Skeletal muscle cell (primary cell): ENCODE measurements around the gene BRMS1L.
"Not testable (repeated sequence)": the region's sequence is repeated elsewhere in the genome, so short reads cannot be mapped to it uniquely, and the experiment has no call there.

ENCODE experiments used
- DNase-seq: peaks from one replicate; pipeline ENCODE4 v3.0.0-alpha.2; 2010; ENCODE audit warnings: low read depth
- H3K4me3 ChIP-seq: 2 replicates; pipeline ENCODE4 v1.5.1; 2011; ENCODE audit warnings: low read depth, mild to moderate bottlenecking, control low read depth, low read length, moderate library complexity

Gene BRMS1L

DNA sequence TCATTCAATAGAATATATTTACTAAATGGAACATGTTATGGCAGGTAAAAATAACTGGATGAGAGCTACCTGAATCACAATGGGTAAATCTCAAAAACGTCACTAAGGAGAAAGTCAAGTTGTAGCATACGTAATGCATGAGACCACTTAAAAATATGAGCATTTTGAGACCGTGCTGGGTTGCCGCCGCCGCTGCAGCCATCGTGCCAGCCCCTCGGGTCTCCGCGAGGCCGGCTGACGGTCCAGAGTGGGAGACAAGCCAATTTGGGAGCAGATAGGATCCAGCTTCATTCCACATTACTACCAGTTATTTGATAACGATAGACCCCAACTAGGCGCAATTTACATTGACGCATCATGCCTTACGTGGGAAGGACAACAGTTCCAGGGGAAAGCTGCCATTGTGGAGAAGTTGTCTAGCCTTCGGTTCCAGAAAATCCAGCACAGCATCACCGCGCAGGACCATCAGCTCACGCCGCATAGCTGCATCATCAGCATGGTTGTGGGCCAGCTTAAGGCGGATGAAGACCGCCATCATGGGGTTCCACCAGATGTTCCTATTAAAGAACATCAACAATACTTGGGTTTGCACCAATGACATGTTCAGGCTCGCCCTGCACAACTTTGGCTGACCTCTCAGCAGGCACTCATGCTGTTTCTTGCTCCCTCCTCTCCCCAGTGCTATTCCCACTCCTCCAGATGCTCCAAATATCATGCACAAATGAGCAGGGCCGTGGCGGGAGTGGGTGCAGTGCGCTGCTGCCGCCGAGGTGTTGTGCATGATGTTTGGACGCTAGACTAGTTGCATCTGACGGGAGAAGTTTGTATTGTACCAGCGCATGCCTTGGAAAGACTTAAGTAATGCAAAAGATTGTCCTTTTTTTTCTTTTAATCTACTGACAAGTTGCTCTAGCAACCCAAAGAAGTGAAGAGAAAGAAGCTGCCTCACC, 6.3 kb upstream of the BRMS1L start:
- DNase-seq, result no peak

DNA sequence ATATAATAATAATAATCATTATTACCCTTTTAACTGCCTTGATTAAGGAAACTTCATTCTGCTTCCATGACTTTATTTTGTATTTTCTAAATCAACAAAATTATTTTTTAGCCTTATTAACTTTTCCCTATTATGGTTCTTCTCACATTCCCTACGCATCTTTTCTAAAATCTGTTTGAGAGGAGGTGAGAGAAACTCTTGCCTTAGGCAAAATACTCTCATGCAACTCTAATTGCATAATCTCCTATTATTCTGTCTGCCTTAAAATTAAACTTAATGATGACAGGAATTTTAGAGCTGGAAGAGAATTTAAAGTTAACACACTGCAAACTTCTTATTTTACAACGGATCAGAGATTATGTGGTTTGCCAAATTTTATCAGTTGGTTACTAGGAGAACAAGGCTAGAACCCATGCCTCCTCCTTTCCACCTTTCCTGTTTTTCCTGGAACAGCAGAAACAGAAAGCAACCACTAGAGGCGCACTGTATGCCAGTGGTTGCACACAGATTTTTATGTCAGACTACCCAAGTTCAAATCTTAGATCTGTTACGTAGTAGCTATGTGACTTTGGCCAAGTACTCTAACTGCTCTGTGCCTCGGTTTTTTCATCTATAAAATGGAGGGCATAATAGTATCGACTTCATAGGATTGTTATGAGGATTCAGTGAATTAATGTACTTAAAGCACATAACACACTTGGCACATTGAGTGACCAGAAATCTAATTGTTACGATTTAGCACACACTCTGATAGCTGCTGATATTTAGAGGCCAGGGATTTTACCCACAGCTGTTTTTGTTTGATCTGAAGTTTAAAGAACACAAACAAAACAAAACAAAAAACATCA, 4.3 kb upstream of the BRMS1L start:
- no peak for DNase-seq
- H3K4me3 ChIP-seq, result no peak overlapping the region

More for the DNA sequence above, 6.3 kb upstream of the BRMS1L start:
- H3K4me3 ChIP-seq, result no peak overlapping the region

DNA sequence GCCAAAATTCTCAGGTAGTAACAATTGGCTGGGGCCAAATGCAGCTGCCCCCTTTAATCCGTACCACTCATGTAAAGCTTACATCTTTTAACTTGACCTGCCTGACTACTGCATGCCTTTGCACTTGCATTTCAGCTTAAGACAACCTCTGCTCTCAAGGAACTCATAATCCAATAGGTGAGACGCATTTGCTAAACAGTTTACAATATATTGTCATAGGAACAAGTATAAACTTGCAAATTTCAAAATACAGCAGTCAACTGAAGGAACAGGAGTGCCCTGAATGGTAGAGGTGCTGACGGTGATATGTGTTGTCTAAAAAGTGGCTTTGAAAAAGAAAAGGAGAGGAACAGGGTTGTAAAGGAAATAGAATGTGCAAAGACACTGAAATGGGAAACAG, 3.6 kb upstream of the BRMS1L start:
- no peak overlapping the region for H3K4me3 ChIP-seq
- DNase-seq, result no peak

DNA sequence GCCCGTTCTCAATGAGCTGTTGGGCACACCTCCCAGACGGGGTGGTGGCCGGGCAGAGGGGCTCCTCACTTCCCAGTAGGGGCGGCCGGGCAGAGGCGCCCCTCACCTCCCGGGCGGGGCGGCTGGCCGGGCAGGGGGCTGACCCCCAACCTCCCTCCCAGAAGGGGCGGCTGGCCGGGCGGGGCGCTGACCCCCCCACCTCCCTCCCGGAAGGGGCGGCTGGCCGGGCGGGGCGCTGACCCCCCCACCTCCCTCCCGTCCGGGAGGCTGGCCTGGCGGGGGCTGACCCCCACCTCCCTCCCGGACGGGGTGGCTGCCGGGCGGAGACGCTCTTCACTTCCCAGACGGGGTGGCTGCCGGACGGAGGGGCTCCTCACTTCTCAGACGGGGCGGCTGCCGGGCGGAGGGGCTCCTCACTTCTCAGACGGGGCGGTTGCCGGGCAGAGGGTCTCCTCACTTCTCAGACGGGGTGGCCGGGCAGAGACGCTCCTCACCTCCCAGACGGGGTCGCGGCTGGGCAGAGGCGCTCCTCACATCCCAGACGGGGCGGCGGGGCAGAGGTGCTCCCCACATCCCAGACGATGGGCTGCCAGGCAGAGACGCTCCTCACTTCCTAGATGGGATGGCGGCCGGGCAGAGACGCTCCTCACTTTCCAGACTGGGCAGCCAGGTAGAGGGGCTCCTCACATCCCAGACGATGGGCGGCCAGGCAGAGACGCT, 1.5 kb upstream of the BRMS1L start:
- not testable (repeated sequence) for DNase-seq, H3K4me3 ChIP-seq

DNA sequence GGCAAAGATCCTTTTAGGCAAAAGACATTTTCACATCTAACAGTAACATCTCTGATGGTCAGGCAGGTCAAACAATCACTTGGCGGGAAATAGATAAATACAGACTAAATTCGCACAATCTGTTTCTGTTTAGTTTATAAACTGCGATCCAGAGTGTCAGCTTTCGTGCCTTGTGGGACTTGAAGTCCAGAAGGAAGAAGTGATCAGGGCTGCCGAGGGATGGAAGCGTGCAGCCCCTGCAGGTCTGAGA, 245 bp upstream of the BRMS1L start:
- H3K4me3 ChIP-seq, result peak overlapping the region; percentile 91
- DNase-seq, result no peak

DNA sequence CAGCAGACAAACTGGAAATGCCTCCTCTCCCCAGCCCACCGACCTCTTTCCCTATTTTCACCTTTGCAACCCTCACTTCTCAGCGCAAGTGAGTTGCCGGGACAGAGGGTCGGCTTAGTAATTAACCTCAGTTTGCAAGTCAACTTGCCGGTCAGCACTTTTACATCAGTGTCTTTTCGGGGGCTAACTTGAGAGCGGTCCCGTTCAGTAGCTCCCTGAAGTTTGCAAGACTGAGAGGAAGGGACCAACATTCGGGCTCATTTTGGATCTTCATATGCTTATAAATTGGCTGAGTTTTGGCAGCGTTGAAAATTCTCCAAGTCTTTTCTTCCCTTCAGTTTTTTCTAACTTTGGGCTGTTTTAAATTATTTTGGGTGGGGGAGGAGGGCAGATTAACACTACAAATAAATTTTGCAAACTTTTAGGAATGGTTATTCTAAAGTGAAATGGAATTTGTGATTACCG, 846 bp downstream of the BRMS1L start:
- H3K4me3 ChIP-seq, result peak overlapping the region; percentile 91
- no peak for DNase-seq

DNA sequence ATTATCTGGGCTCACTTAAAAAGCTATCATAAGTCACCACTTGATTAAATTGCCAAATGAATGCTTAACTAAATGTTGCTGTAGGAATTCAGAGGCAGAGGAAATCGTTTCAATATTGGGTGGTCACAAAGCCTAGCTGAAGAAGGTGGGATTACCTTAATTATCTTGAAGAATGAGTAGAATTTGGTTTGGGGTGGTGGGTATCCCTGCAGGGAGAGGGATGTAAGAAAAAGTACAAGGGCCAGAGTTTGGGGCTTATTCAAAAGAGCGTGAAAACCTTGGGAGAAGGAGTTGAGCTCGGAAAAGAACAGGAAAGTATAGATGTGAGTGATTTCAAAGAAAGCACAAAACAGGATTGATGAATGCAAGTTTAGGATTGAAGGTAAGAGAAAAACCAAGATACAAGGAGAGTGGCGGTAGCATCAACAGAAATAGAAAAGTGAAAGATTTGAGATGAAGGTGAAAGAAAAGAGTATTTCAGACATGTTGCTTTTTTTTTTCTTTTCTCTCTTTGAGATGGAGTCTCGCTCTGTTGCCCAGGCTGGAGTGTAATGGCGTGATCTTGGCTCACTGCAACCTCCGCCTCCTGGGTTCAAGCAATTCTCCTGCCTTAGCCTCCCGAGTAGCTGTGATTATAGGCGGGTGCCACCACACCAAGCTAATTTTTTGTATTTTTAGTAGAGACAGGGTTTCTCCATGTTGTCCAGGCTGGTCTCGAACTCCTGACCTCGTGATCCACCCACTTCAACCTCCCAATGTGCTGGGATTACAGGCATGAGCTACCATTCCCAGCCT, 1.7 kb downstream of the BRMS1L start:
- DNase-seq, result no peak
- peak overlapping the region; percentile 91 for H3K4me3 ChIP-seq

DNA sequence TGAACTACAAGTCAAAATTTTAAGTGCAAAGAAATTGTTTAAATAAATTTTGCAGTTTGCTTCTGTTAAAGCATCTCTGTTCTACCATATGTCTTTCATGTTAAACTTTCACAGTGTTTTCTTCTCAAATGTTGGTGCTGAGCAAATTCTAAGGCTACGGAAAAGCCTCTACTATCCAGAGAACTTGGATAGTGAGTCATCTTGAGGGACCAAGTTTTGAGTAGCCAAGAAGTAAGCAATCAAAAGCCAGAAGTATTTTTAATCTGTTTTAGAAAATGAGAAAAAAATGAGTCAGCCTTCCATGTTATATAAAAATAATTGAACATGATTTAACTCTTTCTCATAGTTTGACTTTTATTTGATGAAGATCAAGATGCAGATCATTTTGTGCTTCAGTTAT, 3.3 kb downstream of the BRMS1L start:
- H3K4me3 ChIP-seq, result no peak overlapping the region
- DNase-seq, result no peak

DNA sequence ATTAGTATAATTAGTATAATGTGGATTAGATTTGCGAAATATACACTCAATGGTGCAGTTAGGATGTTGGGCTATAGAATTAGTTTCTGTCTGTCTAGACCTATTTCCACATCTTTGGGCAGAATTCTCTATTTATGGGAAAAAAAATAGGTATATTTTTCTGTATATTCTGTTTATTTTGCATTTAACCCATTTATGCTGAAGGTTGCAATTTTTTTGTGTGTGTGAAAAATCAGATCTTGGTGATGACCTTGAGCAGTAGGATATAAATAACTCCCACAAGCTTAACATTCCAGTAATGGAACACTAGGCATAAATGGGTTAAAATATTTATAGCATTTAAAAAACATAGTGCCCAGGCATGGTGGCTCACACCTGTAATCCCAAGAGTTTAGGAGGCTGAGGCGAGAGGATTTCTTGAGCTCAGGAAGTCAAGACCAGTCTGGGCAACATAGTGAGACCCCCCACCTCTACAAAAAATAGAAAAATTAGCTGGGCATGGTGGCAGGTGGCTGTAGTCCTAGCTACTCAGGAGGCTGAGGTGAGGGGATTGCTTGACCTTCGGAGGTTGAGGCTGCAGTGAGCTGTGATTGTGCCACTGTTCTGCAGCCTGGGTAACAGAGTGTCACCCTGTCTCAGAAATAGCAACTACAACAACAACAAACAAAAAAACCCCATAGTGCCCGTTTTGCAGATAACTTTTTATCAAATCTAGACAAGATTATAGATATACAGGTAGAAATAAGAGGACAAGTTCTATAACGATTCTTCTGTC, 9.3 kb downstream of the BRMS1L start:
- H3K4me3 ChIP-seq, result no peak overlapping the region
- DNase-seq, result no peak

DNA sequence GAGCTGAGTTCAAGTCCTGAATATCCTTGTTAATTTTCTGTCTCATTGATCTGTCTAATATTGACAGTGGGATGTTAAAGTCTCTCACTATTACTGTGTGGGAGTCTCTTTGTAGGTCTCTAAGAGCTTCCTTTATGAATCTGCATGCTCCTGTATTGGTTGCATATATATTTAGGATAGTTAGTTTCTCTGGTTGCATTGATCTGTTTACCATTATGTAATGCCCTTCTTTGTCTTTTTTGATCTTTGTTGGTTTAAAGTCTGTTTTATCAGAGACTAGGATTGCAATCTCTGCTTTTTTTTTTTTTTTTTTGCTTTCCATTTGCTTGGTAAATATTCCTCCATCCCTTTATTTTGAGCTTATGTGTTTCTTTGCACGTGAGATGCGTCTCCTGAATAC, 15.6 kb downstream of the BRMS1L start:
- H3K4me3 ChIP-seq, DNase-seq: not testable (repeated sequence)

DNA sequence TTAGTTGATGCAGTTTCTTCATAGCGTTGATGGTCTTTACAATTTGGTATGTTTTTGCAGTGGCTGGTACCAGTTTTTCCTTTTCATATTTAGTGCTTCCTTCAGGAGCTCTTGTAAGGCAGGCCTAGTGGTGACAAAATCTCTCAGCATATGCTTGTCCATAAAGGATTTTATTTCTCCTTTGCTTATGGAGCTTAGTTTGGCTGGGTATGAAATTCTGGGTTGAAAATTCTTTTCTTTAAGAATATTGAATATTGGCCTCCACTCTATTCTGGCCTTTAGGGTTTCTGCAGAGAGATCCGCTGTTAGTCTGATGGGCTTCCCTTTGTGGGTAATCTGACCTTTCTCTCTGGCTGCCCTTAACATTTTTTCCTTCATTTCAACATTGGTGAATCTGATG, 16.1 kb downstream of the BRMS1L start:
- not testable (repeated sequence) for DNase-seq, H3K4me3 ChIP-seq

DNA sequence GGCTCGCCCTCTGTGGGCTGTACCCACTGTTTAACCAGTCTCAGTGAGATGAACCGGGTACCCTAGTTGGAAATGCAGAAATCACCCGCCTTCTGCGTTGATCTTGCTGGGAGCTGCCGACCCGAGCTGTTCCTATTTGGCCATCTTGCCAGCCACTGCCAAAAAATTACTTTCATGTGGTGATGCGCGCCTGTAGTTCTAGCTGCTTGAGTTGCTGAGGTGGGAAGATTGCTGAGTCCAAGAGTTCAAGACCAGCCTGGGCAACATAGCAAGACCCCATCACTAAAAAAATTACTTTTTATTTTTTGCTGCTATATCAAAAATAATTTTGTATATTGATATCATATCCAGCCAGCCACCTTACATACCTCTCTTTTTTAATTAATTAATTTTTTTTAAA, 18.4 kb downstream of the BRMS1L start:
- DNase-seq, result no peak
- H3K4me3 ChIP-seq, result no peak overlapping the region

DNA sequence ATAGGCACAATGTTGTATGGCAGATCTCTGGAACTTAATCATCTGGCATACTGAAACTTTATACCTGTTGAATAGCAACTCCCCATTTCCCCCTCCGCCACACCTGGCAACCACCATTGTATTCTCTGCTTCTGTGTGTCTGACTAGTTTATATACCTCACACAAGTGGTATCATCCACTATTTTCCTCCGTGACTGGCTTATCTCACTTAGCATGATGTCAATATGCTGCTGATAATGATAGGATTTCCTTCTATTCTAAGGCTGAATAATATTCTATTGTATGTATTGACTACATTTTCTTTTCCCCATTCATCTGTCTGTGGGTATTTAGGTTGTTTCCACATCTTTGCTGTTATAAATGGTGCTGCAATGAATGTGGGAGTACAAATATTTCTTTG, 21.5 kb downstream of the BRMS1L start:
- no peak for DNase-seq
- H3K4me3 ChIP-seq, result no peak overlapping the region

DNA sequence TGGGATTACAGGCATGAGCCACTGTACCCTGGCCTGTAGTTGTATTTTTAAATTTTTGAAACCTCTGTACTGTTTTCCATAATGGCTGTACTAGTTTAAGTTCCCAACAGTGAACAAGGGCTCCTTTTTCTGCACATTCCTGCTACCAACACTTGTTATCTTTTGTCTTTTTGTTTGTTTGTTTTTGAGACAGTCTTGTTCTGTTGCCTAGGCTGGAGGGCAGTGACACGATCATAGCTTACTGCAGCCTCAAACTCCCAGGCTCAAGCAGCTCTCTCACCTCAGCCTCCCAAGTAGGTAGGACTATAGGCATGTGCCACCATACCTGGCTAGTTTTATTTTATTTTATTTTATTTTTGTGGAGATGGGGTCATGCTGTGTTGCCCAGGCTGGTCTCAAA, 23.0 kb downstream of the BRMS1L start:
- DNase-seq, result no peak

DNA sequence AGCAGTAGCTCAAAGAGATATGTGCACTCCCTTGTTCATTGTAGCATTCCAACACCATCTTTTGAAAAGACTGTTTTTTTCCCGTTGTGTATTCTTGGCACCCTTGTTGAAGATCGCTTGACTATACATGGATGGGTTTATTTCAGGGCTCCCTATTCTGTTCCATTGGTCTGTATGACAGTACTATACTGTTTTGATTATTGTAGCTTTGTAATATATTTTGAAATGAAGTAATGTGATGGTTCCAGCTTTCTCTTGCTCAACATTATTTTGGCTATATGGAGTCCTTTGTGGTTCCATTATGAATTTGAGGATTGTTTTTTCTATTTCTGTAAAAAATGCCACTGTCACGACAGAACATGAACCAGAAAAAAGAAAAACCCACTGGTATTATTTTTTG, 25.7 kb downstream of the BRMS1L start:
- DNase-seq, result no peak
- no peak overlapping the region for H3K4me3 ChIP-seq

More for the DNA sequence above, 23.0 kb downstream of the BRMS1L start:
- H3K4me3 ChIP-seq, result no peak overlapping the region

DNA sequence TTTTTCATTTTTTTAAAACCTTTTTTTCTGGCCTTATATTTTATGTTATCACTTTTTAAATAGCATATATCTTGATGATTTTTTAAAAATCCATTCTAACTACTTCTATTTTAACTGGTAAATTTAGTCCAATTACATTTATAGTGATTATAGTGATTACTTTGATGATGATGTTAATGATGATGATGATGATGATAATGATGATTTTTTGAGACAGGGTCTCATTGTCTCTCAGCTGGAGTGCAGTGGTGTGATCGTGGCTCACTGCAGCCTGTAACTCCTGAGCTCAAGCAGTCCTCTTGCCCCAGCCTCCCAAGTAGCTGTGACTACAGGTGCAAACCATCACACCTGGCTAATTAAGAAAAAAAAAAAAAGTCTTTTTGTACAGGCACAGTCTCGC, 27.1 kb downstream of the BRMS1L start:
- H3K4me3 ChIP-seq, result no peak overlapping the region
- no peak for DNase-seq

DNA sequence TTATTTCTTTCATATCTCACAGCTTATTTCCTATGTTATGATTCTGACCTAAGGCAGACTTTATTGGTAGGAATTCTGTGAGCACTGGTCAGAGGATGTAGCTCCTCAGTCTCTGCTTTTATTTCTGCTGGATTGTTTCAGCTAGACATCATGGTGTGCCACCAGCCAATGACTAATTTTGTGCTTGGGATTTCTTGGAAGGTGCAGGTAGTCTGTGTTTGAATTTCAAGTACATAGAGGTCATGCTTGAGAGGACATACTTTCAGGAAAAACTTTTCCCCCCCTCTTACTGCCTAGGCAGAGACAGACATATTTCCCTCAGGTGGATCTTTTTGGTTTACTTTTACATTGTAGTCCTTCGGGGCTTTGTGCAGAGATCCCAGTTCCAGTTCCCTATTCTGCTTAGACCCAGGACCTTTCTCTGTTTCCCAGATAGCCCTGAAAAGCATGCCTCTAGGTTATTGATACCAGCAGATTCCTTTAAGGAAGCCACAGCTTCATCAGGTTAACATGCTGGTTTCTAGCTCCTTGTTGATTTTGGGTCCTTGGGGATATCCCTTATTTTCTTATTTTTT, 28.6 kb downstream of the BRMS1L start:
- no peak overlapping the region for H3K4me3 ChIP-seq
- no peak for DNase-seq

DNA sequence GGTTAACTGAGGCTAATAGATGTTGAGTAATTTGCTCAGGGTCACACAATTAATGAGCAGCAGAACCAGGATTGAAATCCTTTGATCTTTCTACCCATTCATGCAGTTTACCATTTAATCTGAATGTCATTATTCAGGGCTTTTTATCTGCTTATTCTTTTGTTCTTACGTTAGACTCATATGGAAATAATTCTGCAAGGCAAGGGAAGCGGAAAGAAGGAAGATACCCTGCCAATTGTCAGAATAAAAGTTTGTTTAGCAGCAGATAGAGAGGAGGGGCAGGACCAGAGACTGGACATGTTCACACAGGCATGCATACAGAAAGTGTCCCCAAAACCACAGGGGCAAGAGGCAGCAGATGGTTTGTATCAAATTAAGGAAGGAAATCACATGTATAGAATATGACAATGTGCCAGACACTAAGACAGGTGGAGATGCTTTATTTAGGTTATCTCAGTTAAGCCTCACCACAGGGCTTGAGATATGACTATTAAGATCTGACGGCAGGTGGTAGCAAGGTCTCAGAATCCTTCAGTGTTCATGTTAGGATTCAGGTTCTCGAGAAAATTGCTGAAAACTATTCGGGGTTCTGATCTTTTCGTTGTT, 29.8 kb downstream of the BRMS1L start:
- no peak for DNase-seq

More for the DNA sequence above, 29.8 kb downstream of the BRMS1L start:
- no peak overlapping the region for H3K4me3 ChIP-seq
